Measurements from ENCODE around the gene RBM12. TPM values are rescaled to one million over a fixed set of nuclear protein-coding genes. Genes with fewer than 3 reads are reported as not detected.

The RBM12 gene
- total and polyA plus RNA-seq, 2 donors (not counting 1 experiment from before 2014, with no cell fraction given) = 52.7 to 144 TPM

- Histone ChIP-seq H3K4me3 (ENCODE audit: control extremely low read depth in 1 of 5, extremely low read depth in 1 of 5, insufficient read depth in 1 of 5, low read depth in 2 of 5, low read length in 4 of 5) (no peak overlapping the region), H3K27ac (ENCODE audit: low read length in 2 of 2) (no peak overlapping the region), H3K9me3 (ENCODE audit: control extremely low read depth in 1 of 3, control insufficient read depth in 2 of 3, insufficient read depth in 1 of 3, low read length in 2 of 3) (no peaks in the 10 kb centered on the region), H3K27me3 (replicated peaks in 1 of 4; ENCODE audit: control extremely low read depth in 1 of 4, control insufficient read depth in 3 of 4, insufficient read depth in 4 of 4, low read length in 3 of 4) (no peaks in the 10 kb centered on the region), H3K4me1 (ENCODE audit: control insufficient read depth in 2 of 2, insufficient read depth in 2 of 2, low read length in 2 of 2) (peaks cover 2 to 11% of the 10 kb centered on the region in 2 donors), H3K79me2 (ENCODE audit: control insufficient read depth, insufficient read depth, low read length) (peaks cover 99% of the 10 kb centered on the region), H2AFZ (ENCODE audit: insufficient read depth, low read depth, low read length, poor library complexity, severe bottlenecking) (no peak overlapping the region), H3K9ac (ENCODE audit: low read length) (no peak overlapping the region), H3K36me3 (replicated peaks in 1 of 2; ENCODE audit: control extremely low read depth in 1 of 2, control insufficient read depth in 1 of 2, extremely low read depth in 1 of 2, insufficient read depth in 2 of 2, low read length in 1 of 2) (peaks cover 0 to 60% of the 10 kb centered on the region in 2 experiments), H3K4me2 (replicated peaks; ENCODE audit: low read depth, low read length, poor library complexity, severe bottlenecking) (no peak overlapping the region), H4K20me1 (ENCODE audit: control insufficient read depth, insufficient read depth, low read length, poor library complexity, severe bottlenecking) (peaks cover 54% of the 10 kb centered on the region)
- WGBS (ENCODE audit: insufficient coverage) = 95% methylated on average over 2 of the region's 4 CpGs
- TF ChIP-seq EZH2 (IDR thresholded peaks at IDR 0.05; ENCODE audit: borderline replicate concordance, insufficient read depth, low read depth, low read length, poor library complexity, severe bottlenecking) = no peak
- TF ChIP-seq CTCF (IDR thresholded peaks at IDR 0.05) = no peak
- Mint-ChIP-seq H3K27ac (no peak overlapping the region), H3K4me1 (peaks cover 33% of the 10 kb centered on the region), H3K27me3 (no peaks in the 10 kb centered on the region), H3K4me3 (no peak overlapping the region), H3K9me3 (ENCODE audit: insufficient read depth) (no peaks in the 10 kb centered on the region)
- ATAC-seq (ENCODE audit: low read depth) (no peak), DNase-seq (no peak)
- POLR2A ChIA-PET = interaction anchor here (0.6 kb wide), 1 partner anchor 23 kb away, joined by 3 read pairs; no protein-coding TSS in a partner anchor
- intact Hi-C loops (cut with micrococcal nuclease) = no loop called here
- CTCF ChIA-PET = no interaction called here
Measured at GRCh38 chr20:35653893-35654292, 10.8 kb downstream of the RBM12 start.

- 100% methylated on average over 3 of the region's 3 CpGs for WGBS (ENCODE audit: insufficient coverage)
- Mint-ChIP-seq H3K9me3 (ENCODE audit: insufficient read depth) (no peaks in the 10 kb centered on the region), H3K27ac (no peak overlapping the region), H3K4me3 (no peak overlapping the region), H3K27me3 (no peaks in the 10 kb centered on the region), H3K4me1 (peaks cover 34% of the 10 kb centered on the region)
- H3K9me3 ChIP-seq (ENCODE audit: control extremely low read depth in 1 of 3, control insufficient read depth in 2 of 3, insufficient read depth in 1 of 3, low read length in 2 of 3) = no peaks in the 10 kb centered on the region
- no peak overlapping the region for H3K4me2 ChIP-seq (replicated peaks; ENCODE audit: low read depth, low read length, poor library complexity, severe bottlenecking)
- no peak for TF ChIP-seq EZH2 (IDR thresholded peaks at IDR 0.05; ENCODE audit: borderline replicate concordance, insufficient read depth, low read depth, low read length, poor library complexity, severe bottlenecking)
- no peak for TF ChIP-seq CTCF (IDR thresholded peaks at IDR 0.05)
- no peak overlapping the region for H3K9ac ChIP-seq (ENCODE audit: low read length)
- no peak overlapping the region for H2AFZ ChIP-seq (ENCODE audit: insufficient read depth, low read depth, low read length, poor library complexity, severe bottlenecking)
- no peak for ATAC-seq (ENCODE audit: low read depth)
- H3K36me3 ChIP-seq (replicated peaks in 1 of 2; ENCODE audit: control extremely low read depth in 1 of 2, control insufficient read depth in 1 of 2, extremely low read depth in 1 of 2, insufficient read depth in 2 of 2, low read length in 1 of 2) = peaks cover 0 to 60% of the 10 kb centered on the region in 2 experiments
- POLR2A ChIA-PET = no interaction called here
- CTCF ChIA-PET = no interaction called here
- DNase-seq = no peak
- H3K79me2 ChIP-seq (ENCODE audit: control insufficient read depth, insufficient read depth, low read length) = peaks cover 99% of the 10 kb centered on the region
- no peaks in the 10 kb centered on the region for H3K27me3 ChIP-seq (replicated peaks in 1 of 4; ENCODE audit: control extremely low read depth in 1 of 4, control insufficient read depth in 3 of 4, insufficient read depth in 4 of 4, low read length in 3 of 4)
- peaks cover 0 to 7% of the 10 kb centered on the region in 2 donors for H3K4me1 ChIP-seq (ENCODE audit: control insufficient read depth in 2 of 2, insufficient read depth in 2 of 2, low read length in 2 of 2)
- no peak overlapping the region for H3K27ac ChIP-seq (ENCODE audit: low read length in 2 of 2)
- H3K4me3 ChIP-seq (ENCODE audit: control extremely low read depth in 1 of 5, extremely low read depth in 1 of 5, insufficient read depth in 1 of 5, low read depth in 2 of 5, low read length in 4 of 5) = no peak overlapping the region
- intact Hi-C loops (cut with micrococcal nuclease) = no loop called here
- peaks cover 57% of the 10 kb centered on the region for H4K20me1 ChIP-seq (ENCODE audit: control insufficient read depth, insufficient read depth, low read length, poor library complexity, severe bottlenecking)
Measured at GRCh38 chr20:35653430-35653734, 11.3 kb downstream of the RBM12 start.
